GM19239 (cell line): ENCODE data around the gene DICER1.
"Not testable (repeated sequence)": the region's sequence is repeated elsewhere in the genome, so short reads cannot be mapped to it uniquely, and the experiment has no call there.

ENCODE experiments used
- DNase-seq: peaks from one replicate; pipeline ENCODE4 v3.0.0; 2011; ENCODE audit warnings: low spot score; ENCODE audit not compliant: insufficient read length
- FAIRE-seq: peaks from 2 replicates; lab custom pipeline; 2011; peaks lifted over from hg19 to GRCh38; lab: Jason Lieb, UNC

The DICER1 gene

DNA sequence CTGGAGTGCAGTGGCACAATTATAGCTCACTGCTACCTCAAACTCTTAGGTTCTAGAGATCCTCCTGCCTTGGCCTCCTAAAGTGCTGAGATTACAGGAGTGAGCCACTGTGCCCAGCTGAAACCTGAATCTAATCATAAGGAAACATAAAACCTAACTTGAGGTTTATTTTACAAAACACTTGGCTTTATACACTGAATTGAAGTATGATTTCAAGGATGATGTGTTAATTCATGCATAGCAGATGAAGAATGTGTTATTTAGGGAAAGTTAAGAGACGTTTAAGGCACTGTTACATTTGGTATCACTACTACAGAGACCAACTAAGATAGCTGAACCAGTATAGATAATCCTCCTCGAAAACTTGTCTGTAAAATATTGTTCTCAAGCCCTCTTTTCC is 6.4 kb downstream of the DICER1 start:
- DNase-seq (no peak), FAIRE-seq (no peak)

DNA sequence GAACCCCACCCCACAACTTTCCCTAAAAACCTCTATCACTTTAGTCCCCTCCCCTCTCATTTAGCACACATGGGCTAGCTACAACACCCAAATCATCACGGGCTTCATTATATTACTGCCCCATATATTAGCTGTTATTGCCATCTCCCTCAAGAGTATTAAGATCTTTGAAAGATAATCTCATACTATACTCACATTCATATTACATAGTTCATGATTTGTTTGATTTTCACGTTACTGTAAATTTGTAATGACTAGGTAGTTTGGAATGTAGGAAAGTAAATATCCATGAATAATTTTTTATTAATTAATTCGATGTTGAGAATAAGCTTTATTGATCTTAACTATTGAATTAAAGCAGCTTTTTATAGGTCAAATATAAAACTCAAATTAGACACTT is 7.9 kb downstream of the DICER1 start:
- FAIRE-seq, result no peak
- DNase-seq, result no peak

DNA sequence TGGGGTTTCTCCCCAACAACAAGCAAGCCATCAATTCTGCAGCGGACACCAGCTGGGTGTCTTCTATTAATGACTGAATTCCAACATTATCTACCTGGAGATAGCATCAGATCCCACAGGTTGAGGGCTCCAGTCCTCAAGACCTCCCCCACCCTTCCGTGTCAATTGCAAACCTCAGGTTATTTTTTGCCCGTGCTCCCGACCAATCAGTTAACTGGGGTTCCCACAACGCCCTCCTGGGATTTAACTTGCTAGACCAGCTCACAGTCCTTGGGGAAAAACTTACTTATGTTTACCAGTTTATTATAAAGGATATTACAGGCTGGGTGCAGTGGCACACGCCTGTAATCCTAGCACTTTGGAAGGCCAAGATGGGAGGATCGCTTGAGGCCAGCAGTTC is 9.7 kb downstream of the DICER1 start:
- DNase-seq, result no peak

DNA sequence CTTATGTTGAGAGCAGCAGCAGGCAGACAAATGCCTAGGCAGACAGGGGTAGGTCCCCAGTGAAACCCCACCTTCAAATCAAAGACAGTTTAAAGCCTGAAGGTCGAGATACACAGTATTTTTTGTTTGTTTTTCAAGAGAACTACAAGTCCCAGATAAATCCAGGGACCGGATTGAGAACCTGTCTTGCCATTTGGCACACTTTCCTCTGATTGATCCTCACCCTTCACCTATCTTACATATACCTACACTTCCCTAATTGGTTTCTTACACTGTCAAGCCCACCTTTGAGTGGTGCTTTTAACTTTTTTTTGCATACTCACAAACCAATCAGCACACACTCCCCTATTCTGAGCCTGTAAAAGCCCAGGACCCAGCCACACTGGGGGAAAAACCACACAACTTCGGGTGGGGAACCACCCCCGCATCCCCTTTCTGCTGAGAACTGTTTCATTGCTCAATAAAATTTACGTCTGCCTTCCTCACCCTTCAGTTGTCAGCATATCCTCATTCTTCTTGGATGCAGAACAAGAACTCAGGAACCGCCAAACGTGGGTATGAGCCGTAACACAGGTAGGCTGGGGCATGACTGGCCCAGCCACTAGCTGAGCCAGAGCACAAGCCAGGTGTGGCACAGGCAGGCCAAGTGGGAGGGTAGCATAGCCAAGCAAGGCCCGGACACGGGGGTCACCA is 11.1 kb downstream of the DICER1 start:
- no peak for FAIRE-seq

More for the DNA sequence above, 9.7 kb downstream of the DICER1 start:
- FAIRE-seq, result no peak

DNA sequence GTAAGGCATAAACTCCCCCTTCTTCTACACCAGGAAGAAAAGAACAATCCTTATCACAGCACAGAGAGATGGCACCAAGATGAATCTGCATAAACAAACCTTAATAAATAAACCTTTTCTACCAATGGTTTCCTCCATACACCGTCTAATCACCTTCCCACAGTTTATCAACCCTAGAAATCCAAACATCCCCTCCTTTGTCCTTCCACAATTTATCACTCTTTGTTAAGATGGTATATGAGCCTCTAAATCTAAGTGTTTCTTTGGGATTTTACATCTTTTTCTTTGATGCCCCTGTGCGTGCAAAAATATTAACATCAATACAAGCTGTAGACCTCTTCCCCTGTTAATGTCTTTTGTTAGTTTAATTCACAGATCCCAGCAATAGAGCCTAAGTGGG is 12.5 kb downstream of the DICER1 start:
- FAIRE-seq (peak; percentile 18), DNase-seq (no peak)

More for the DNA sequence above, 11.1 kb downstream of the DICER1 start:
- DNase-seq, result no peak

DNA sequence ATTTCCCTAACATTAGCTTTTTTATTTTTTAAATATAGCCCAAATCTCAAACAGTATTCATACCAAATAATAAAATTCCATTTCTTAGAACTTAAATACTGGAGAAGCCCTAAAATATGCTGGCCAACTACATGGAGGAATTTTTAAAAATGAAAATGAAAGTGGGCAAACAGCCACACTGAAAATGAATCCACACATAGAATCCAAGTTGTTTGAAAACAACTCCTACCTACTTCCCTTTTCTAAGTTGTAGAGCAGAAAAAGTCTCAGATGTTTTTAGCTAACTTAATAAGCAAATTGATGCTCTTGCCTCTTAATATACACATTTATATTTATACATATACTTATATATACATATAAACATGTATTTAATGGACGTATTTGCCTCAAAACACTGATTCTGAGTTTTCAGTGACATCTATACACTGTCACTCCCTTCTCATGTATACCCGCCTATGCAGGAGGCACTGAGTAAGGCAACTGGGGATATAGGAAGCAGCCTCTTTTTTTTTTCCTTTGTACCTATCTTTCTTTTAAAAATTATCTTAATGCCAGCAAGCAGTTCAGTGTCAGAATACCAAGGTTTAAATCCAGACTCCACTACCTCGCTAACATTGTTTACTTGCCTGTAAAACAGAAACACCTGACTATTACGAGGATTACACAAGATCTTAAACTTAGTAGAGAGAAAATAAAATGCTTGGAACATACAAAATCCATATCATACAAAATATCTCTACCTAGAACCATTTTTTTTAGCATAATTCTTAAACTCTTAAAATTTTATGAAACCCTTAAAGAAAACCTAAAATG is 13.3 kb downstream of the DICER1 start:
- FAIRE-seq (peak; percentile 84), DNase-seq (no peak)

DNA sequence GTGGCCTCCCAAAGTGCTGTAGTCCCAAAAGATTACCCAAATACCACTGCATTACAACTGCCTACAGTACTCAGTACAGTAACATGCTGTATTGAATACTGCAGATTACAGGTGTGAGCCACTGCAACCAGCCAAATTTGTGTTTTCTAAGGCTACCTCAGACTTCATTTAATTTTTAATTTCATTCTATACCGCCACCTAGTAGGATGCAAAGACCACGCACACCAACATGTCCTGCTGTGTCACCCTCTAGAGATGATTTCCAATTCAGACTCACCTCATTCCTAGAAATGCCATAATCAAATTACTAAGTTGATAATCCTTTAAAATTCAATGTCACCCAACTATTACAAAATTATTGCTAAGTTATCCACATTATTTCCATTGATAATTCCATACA is 15.1 kb downstream of the DICER1 start:
- FAIRE-seq (peak; percentile 4), DNase-seq (no peak)

DNA sequence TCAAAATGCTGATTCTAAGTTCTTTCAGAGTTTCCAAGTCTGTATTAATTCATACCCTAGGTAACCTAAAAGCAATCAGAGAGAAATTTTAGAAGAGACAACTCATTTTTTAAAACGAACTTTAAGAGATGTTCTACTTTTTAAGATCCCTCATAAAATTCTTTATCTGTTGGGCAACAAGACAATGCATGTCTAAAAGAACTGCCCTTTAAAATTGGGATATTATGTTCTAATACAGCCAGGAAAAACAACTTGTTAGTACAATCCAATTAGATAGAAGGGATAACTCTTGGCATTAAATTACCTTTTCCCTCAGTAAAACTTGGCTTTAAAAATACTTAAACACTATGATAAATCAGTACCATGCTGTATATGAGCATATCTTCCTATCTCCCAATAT is 15.6 kb downstream of the DICER1 start:
- peak; percentile 33 for FAIRE-seq
- no peak for DNase-seq

DNA sequence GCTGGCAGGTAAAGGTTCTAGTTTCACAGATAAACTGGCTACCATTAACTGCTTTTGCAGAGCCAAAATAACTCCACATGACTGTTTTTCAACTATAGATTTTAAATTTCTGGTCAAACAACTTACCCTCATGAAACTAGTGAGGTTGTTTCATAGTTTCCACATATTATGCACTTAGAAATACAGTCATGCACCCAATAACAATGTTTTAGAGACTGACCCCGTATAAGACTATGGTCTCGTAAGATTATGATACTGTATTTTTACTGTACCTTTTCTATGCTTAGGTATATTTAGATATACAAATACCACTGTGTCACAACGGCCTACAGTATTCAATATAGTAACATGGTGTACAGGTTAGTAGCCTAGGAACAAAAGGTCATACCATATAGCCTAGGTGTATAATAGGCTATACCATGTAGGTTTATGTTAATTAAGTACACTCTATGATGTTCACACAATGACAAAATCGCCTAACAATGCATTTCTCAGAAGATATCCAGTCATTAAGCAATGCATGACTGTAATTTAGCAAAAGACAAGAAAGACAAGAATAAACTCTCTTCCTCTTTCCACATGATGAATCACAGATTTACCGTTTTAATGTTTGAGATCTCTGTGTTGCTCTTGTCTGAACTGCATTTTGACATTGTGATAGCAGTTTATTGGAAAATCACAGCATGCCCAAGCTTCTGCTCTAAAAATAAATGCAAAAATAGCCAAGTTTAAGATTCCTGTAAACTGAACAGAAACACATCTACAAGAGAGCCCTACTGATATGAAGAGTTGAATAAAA is 17.1 kb downstream of the DICER1 start:
- DNase-seq (no peak), FAIRE-seq (peak; percentile 88)

DNA sequence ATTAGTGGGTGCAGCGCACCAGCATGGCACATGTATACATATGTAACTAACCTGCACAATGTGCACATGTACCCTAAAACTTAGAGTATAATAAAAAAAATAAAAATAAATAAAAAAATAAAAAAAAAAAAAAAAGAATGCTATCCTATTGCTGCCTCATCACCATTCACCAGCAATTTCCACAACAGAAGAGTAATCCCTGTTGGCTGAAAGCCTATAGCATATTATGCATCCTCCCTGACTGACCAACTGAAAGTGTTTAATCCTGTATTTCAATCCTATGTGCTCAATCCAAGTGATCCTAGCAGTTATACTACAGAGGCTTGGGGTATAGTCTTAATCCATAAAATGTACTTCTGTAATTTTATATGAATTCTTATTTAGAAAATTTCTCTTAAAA is 18.5 kb downstream of the DICER1 start:
- DNase-seq (no peak), FAIRE-seq (no peak)

DNA sequence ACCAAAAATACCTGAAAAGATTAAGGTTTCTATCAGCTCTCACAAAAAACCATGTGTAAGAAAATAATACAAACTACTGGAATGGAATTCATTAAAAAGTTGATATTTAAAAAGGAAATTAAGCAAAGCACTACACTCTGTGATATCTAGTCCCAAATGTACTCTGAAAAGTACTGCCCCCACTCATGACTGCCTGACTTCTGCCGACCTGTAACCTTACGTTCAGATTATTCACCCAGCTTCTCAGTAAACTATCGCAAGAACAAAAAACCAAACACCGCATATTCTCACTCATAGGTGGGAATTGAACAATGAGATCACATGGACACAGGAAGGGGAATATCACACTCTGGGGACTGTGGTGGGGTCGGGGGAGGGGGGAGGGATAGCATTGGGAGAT is 18.9 kb downstream of the DICER1 start:
- DNase-seq, FAIRE-seq: not testable (repeated sequence)

DNA sequence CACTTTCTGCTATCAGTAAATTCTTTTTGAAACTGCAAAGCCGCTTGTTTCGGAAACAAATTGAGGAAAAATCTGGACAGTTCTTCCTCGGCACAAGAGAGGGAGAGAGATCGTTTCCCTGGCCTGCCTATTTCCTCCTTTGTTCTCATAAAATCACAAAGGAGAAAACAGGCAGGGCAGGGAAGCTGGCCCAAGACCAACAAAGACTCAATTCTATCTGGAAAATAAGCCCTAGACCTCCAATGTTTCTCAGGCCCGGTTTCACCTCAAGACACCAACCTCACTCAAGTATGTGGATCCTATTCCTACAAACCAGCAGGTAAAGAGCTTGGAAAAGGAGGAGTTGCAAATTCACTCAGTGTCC is 19.5 kb downstream of the DICER1 start:
- DNase-seq, result no peak
- no peak for FAIRE-seq

DNA sequence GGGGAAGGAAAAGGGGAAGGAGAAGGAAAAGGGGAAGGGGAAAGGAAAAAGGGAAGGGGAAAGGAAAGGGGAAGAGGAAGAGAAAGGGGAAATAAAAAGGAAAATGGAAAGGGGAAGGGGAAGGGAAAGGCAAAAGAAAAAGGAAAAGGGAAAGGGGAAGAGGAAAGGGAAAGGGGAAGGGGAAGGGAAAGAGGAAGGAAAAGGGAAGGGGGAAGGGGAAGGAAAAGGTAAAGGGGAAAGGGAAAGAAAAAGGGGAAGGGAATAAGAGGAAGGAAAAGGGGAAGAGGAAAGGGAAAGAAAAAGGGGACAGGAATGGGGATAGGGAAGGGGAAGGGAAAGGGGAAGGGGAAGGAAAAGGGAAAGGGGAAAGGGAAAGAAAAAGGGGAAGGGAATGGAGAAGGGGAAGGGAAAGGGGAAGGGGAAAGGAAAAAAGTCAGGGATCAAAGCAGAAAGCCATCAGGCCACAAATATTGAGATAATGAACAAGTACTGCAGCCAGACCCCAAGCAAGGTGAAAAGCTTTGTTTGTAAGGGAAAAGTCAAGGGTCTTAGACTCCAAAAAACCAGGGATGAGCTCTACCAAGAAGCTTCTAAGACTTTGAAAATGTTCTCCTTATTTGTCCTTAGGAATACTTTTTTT is 20.0 kb downstream of the DICER1 start:
- peak; percentile 33 for FAIRE-seq
- DNase-seq, result no peak

DNA sequence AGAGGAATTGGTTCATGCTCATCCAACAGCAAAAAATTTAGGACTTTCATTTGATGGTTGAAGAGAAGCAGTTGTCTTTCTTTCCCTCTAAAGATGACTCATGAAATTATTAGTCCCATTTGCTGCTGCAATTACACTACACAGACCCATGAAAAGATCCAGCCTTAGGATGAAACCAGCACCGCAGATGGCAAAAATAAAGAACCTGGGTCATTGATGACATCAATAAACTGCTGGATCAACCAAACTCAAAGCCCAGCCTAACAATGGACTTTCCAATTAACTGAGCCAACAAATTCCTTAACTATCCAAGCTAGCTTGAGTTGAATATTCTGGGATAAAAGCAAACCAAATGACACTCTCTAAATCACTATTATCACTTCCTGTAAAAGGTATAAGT is 20.7 kb downstream of the DICER1 start:
- no peak for DNase-seq

DNA sequence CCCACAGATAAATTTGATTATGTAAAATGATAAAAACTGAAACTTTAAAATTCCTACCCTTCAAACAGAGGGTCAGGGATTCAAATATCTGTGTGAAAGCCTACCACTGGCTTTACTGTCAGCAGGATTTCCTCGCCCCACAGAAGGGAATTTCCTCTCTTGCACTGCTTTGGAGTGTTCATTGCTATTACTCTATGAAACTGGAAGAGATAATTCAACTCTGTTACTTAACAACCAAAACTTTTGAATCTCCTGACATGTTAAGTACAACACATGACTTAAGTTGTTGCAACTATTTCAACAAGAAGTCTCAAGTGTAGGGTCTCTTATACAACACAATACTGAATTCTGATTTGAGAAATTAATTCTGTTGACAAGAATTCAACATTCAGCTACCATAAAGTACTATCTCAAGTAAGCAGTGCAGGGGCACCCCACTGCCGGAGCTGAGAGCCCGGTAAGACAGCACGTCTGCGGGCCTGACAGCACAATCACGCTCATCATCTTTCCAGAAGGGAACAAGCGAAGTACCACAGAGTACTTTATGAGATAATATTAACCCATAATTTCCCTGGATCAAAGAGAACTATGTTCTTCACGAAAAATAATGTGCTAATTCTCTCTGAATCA is 22.9 kb downstream of the DICER1 start:
- FAIRE-seq, result peak; percentile 62

More for the DNA sequence above, 20.7 kb downstream of the DICER1 start:
- FAIRE-seq, result no peak

DNA sequence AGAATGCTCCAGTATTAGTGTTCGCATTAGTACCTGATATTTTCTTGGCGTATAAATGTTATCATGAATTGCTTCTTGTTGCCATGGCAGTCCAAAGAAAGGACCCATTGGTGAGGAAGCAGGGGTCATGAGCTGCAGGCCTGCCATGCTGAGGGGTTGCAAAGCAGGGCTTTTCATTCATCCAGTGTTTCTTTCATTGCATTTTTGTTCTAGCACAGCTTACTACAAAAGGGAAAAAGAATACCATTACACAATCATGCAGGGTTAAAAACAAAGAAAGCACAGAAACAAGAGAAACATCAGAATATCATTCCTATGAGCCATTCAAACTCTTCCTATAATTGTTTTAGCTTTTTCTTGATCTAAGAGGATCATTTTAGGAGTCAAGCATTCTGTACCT is 24.0 kb downstream of the DICER1 start:
- DNase-seq (no peak), FAIRE-seq (no peak)

More for the DNA sequence above, 22.9 kb downstream of the DICER1 start:
- DNase-seq, result no peak

DNA sequence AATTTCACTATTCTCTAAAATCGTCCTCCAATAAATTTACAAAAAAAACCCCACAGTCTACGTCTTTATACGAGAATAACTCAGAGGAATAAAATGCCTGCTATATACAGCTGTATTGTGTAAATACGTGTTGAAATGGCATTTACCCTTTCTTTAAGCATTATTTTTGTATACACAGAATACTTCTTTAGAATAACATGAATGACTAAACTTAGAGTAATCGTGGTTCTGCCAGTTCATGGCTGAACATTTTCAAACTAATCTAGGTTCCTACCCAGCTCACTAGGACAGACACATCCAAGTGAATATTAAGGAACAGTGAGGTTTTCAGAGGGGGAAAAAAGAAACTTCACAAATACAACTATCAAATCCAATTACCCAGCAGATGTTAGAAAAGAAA is 24.6 kb downstream of the DICER1 start:
- FAIRE-seq, result no peak

DNA sequence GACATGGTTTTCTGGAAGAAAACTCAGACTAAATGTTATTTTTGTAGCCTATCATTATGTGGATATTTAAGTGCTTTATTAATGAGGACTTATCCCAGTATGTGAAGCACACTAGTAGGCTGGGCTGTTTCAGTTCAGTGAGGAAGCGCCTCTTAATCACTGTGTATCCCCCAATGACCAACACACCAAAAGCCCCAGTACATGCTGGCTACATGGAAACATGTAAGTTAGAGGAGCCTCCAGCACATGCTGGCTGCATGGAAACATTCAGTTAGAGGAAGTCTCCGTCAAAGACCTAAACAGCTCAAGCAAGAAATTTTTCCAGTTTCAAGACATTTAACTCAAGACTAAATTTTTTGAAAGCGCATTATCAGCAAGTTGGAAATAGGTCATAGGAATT is 26.8 kb downstream of the DICER1 start:
- DNase-seq (no peak), FAIRE-seq (peak; percentile 64)

More for the DNA sequence above, 24.6 kb downstream of the DICER1 start:
- DNase-seq, result no peak

DNA sequence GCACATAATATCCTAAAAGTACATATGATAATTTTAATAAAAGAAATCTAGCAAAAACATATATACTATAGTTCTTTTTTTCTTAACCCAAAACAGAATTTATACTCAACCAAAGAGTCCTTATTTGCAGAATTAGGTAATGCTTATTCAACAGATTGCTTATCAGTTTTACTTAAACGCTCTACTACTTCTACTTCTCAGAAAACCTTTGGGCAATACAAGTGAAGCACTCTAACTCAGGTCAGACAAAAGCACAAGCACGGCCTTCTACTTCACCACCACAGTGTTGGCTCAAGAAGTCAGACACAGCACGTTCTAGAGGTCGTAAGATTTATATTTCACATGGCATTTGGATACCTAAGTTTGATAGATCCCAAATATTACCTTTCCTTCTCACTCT is 29.2 kb downstream of the DICER1 start:
- DNase-seq (no peak), FAIRE-seq (no peak)

DNA sequence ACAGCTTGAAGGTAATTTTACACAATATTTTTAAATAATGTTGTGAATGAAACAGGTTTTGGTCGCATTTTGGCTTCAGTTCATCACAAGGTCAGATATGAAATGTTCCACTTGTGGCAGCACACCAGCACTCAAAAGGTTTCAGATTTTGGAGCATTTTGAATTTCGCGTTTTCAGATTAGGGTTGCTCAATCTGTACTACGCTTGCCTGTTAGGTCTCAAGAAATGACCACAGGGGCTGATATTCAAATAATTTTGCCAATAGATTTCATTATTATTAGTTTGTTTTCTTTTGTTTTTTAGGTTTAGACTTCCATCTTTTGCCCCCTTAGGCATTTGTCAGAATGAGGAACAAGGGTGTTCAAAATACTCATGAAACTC is 29.8 kb downstream of the DICER1 start:
- no peak for FAIRE-seq
- DNase-seq, result no peak
